Liver (tissue), 9 donors: ENCODE results near the gene CHRNB2. TPM values are rescaled to one million over a fixed set of nuclear protein-coding genes. Genes with fewer than 3 reads are reported as not detected.
A peak's percentile ranks its signal among the peaks of the same experiment; 100 is the strongest.

Experiments used
- DNase-seq: peaks from one replicate; pipeline ENCODE4 v3.0.0-alpha.2; 2017; ENCODE audit warnings: low spot score
- H3K27ac ChIP-seq, 2 donors: one replicate each; pipeline ENCODE4 v1.7.0; 2013; ENCODE audit warnings: inconsistent platforms in 2 of 2, low read length in 2 of 2, control low read depth in 1 of 2, low read depth in 1 of 2, mild to moderate bottlenecking in 1 of 2
- H3K27me3 ChIP-seq, 4 donors: one replicate each; pipeline versions ENCODE4 v1.6.1 to v1.7.0; 2013; ENCODE audit warnings: low read length in 3 of 4, inconsistent platforms in 1 of 4, mild to moderate bottlenecking in 1 of 4, moderate library complexity in 1 of 4; ENCODE audit not compliant: control insufficient read depth in 4 of 4, insufficient read depth in 4 of 4
- H3K36me3 ChIP-seq, 4 donors: one replicate each; pipeline versions ENCODE4 v1.6.1 to v1.7.0; 2013; ENCODE audit warnings: low read length in 3 of 4, mild to moderate bottlenecking in 3 of 4, low read depth in 1 of 4, moderate library complexity in 1 of 4; ENCODE audit not compliant: control insufficient read depth in 4 of 4, insufficient read depth in 3 of 4
- H3K4me1 ChIP-seq, 4 donors: one replicate each; pipeline versions ENCODE4 v1.6.1 to v1.7.0; 2013; ENCODE audit warnings: low read length in 3 of 4, mild to moderate bottlenecking in 3 of 4, moderate library complexity in 1 of 4; ENCODE audit not compliant: control insufficient read depth in 4 of 4, insufficient read depth in 4 of 4
- H3K4me3 ChIP-seq, 3 donors: one replicate each; pipeline versions ENCODE4 v1.6.1 to v1.7.0; 2013; ENCODE audit warnings: low read length in 3 of 3, control low read depth in 1 of 3, low read depth in 1 of 3, mild to moderate bottlenecking in 1 of 3
- H3K9ac ChIP-seq, 2 donors: one replicate each; pipeline ENCODE4 v1.7.0; 2013; ENCODE audit warnings: low read length in 2 of 2, mild to moderate bottlenecking in 2 of 2, moderate library complexity in 2 of 2, control low read depth in 1 of 2, low read depth in 1 of 2
- H3K9me3 ChIP-seq, 4 donors: one replicate each; pipeline versions ENCODE4 v1.6.1 to v1.7.0; 2013; ENCODE audit warnings: low read length in 3 of 4; ENCODE audit not compliant: control insufficient read depth in 4 of 4
- EGR1 ChIP-seq, 2 donors: IDR thresholded peaks; 2 replicates each; pipeline ENCODE4 v1.6.1; 2016 to 2018; ENCODE audit warnings: antibody characterized with exemption in 2 of 2, low read depth in 2 of 2
- FOXA1 ChIP-seq: IDR thresholded peaks from 2 replicates; pipeline ENCODE4 v1.6.1; 2016; ENCODE audit warnings: antibody characterized with exemption
- FOXA2 ChIP-seq: IDR thresholded peaks from 2 replicates; pipeline ENCODE4 v1.6.1; 2016; ENCODE audit warnings: antibody characterized with exemption
- GABPA ChIP-seq, 2 donors: IDR thresholded peaks in 1 of 2; conservative IDR thresholded peaks in 1 of 2; 2 replicates each; pipeline ENCODE4 v1.6.1; 2016; ENCODE audit warnings: antibody characterized with exemption in 2 of 2, mild to moderate bottlenecking in 1 of 2, moderate library complexity in 1 of 2
- HNF4A ChIP-seq, 2 donors: conservative IDR thresholded peaks; 2 replicates each; pipeline ENCODE4 v1.6.1; 2016; ENCODE audit warnings: antibody characterized with exemption in 2 of 2, mild to moderate bottlenecking in 2 of 2
- HNF4G ChIP-seq: IDR thresholded peaks from 2 replicates; pipeline ENCODE4 v1.6.1; 2016; ENCODE audit warnings: antibody characterized with exemption
- JUND ChIP-seq, 2 donors: IDR thresholded peaks; 2 replicates each; pipeline ENCODE4 v1.6.1; 2016; ENCODE audit warnings: antibody characterized with exemption in 2 of 2
- NR2F2 ChIP-seq: IDR thresholded peaks from 2 replicates; pipeline ENCODE4 v1.6.1; 2016; ENCODE audit warnings: antibody characterized with exemption
- RAD21 ChIP-seq, 2 donors: IDR thresholded peaks; 2 replicates each; pipeline ENCODE4 v1.6.1; 2016; ENCODE audit warnings: antibody characterized with exemption in 2 of 2, mild to moderate bottlenecking in 2 of 2
- RXRA ChIP-seq, 2 donors: IDR thresholded peaks; 2 replicates each; pipeline ENCODE4 v1.6.1; 2017 to 2018; ENCODE audit warnings: antibody characterized with exemption in 2 of 2, mild to moderate bottlenecking in 1 of 2
- SP1 ChIP-seq: IDR thresholded peaks from 2 replicates; pipeline ENCODE4 v1.6.1; 2018; ENCODE audit warnings: antibody characterized with exemption, mild to moderate bottlenecking
- TAF1 ChIP-seq: conservative IDR thresholded peaks from 2 replicates; pipeline ENCODE4 v1.6.1; 2016; ENCODE audit warnings: antibody characterized with exemption, mild to moderate bottlenecking
- YY1 ChIP-seq: IDR thresholded peaks from 2 replicates; pipeline ENCODE4 v1.6.1; 2016; ENCODE audit warnings: antibody characterized with exemption, mild to moderate bottlenecking
- WGBS: extraction: QIAGEN DNeasy Blood & Tissue Kit; methylation state at CpG from one replicate; pipeline ENCODE4 v1.1.7; 2013; 5-methylcytosine and 5-hydroxymethylcytosine counted together
- polyA plus RNA-seq, 2 donors: library from polyadenylated mRNA; stranded (reverse) in 1 of 2; unstranded in 1 of 2; fragments of 200-250 nt in 1 of 2; fragments of >200 nt in 1 of 2; fragmentation: Nextera tagmentation in 1 of 2; extraction: Ambion mirVana in 1 of 2; gene quantifications; one replicate each; pipeline versions ENCODE4 v1.2.1 to v1.2.3, GENCODE V29; 2013 to 2015
- total RNA-seq, 2 donors: library from RNA; depleted of rRNA; stranded (reverse); fragments of >200 nt; gene quantifications; one replicate each; pipeline ENCODE4 v1.2.3, GENCODE V29; 2014
- TF ChIP-seq, protein P1 (sequence below): IDR thresholded peaks from 2 replicates; pipeline ENCODE4 v1.6.1; 2016; ENCODE audit warnings: antibody characterized with exemption
- TF ChIP-seq, protein P2 (sequence below): fragments of 150-350 bp; IDR thresholded peaks from 2 replicates; pipeline ENCODE4 v1.5.1; 2017; ENCODE audit warnings: improper control_type of control experiment, low read depth, low read length; ENCODE audit not compliant: missing input control
- TF ChIP-seq, protein P3 (sequence below): IDR thresholded peaks from 2 replicates; pipeline ENCODE4 v1.6.1; 2016; ENCODE audit warnings: antibody characterized with exemption
- TF ChIP-seq, protein P4 (sequence below): IDR thresholded peaks from 2 replicates; pipeline ENCODE4 v1.6.1; 2016; ENCODE audit warnings: antibody characterized with exemption, mild to moderate bottlenecking
- donor health status: healthy.
- donor health status: healthy.
- donor health status: healthy.
- donor health status: healthy.
- donor health status: healthy.

Gene CHRNB2
- total and polyA plus RNA-seq, 4 donors = under 0.01 to 0.06 (median 0.01) TPM; not detected in 1

DNA sequence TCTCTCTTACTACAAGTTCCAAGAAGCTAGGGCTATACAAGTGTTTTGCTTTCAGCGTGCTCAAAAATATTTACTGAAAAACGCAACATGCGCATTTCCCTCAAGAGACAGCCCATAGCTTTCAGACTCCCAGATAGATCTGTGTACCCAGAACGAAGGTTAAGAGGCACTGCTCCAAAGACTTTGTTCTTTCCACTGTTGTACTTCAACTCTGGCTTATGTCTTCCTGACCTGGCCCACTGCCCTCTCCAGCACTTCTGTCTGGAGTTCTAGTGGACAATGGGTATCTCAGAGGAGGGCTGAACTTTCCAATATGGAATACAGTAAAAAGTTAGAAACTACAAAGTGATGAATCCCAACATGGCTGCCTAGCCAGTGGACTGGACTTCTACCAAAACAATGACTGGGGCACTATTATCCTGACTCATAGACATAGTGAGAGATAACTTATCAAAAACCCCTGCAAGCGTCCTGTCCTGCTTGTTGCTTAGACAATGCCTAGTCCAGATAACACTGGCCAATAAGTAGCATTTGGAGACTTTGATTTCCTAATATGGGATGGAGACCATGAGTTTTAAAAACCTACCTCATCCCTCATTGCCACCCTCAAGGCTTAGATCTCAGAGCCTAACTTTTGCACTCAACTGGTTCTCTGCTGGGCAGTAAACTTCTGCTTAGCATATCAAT is 49.2 kb downstream of the CHRNB2 start:
- H3K36me3 ChIP-seq = no peaks in the 10 kb centered on the region
- H3K27me3 ChIP-seq = no peaks in the 10 kb centered on the region
- WGBS = 56% methylated on average over 5 of the region's 5 CpGs
- no peak for DNase-seq
- peak; percentile 32 for TF ChIP-seq NR2F2
- peak; percentile 60 to 66 for TF ChIP-seq RXRA (IDR thresholded peaks at IDR 0.05)
- no peak for TF ChIP-seq YY1
- TF ChIP-seq GABPA (IDR thresholded peaks at IDR 0.05 in 1 of 2, conservative IDR thresholded peaks at IDR 0.05 in 1 of 2) = no peak
- peak in 1 of 2 donors; percentile 4 for TF ChIP-seq RAD21 (IDR thresholded peaks at IDR 0.05)
- peak; percentile 28 for TF ChIP-seq SP1
- peak; percentile 92 to 95 for TF ChIP-seq HNF4A (conservative IDR thresholded peaks at IDR 0.05)
- TF ChIP-seq JUND (IDR thresholded peaks at IDR 0.05) = no peak
- TF ChIP-seq FOXA1 = no peak
- no peak for TF ChIP-seq EGR1 (IDR thresholded peaks at IDR 0.05; ENCODE audit: low read depth in 2 of 2)
- TF ChIP-seq TAF1 = no peak
- TF ChIP-seq, protein P1, sequence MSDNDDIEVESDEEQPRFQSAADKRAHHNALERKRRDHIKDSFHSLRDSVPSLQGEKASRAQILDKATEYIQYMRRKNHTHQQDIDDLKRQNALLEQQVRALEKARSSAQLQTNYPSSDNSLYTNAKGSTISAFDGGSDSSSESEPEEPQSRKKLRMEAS = no peak
- peak; percentile 71 for TF ChIP-seq HNF4G
- TF ChIP-seq, protein P2, sequence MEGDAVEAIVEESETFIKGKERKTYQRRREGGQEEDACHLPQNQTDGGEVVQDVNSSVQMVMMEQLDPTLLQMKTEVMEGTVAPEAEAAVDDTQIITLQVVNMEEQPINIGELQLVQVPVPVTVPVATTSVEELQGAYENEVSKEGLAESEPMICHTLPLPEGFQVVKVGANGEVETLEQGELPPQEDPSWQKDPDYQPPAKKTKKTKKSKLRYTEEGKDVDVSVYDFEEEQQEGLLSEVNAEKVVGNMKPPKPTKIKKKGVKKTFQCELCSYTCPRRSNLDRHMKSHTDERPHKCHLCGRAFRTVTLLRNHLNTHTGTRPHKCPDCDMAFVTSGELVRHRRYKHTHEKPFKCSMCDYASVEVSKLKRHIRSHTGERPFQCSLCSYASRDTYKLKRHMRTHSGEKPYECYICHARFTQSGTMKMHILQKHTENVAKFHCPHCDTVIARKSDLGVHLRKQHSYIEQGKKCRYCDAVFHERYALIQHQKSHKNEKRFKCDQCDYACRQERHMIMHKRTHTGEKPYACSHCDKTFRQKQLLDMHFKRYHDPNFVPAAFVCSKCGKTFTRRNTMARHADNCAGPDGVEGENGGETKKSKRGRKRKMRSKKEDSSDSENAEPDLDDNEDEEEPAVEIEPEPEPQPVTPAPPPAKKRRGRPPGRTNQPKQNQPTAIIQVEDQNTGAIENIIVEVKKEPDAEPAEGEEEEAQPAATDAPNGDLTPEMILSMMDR = no peak
- TF ChIP-seq, protein P3, sequence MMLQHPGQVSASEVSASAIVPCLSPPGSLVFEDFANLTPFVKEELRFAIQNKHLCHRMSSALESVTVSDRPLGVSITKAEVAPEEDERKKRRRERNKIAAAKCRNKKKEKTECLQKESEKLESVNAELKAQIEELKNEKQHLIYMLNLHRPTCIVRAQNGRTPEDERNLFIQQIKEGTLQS = no peak
- TF ChIP-seq, protein P4, sequence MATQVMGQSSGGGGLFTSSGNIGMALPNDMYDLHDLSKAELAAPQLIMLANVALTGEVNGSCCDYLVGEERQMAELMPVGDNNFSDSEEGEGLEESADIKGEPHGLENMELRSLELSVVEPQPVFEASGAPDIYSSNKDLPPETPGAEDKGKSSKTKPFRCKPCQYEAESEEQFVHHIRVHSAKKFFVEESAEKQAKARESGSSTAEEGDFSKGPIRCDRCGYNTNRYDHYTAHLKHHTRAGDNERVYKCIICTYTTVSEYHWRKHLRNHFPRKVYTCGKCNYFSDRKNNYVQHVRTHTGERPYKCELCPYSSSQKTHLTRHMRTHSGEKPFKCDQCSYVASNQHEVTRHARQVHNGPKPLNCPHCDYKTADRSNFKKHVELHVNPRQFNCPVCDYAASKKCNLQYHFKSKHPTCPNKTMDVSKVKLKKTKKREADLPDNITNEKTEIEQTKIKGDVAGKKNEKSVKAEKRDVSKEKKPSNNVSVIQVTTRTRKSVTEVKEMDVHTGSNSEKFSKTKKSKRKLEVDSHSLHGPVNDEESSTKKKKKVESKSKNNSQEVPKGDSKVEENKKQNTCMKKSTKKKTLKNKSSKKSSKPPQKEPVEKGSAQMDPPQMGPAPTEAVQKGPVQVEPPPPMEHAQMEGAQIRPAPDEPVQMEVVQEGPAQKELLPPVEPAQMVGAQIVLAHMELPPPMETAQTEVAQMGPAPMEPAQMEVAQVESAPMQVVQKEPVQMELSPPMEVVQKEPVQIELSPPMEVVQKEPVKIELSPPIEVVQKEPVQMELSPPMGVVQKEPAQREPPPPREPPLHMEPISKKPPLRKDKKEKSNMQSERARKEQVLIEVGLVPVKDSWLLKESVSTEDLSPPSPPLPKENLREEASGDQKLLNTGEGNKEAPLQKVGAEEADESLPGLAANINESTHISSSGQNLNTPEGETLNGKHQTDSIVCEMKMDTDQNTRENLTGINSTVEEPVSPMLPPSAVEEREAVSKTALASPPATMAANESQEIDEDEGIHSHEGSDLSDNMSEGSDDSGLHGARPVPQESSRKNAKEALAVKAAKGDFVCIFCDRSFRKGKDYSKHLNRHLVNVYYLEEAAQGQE = no peak
- TF ChIP-seq FOXA2 = no peak
- no peak overlapping the region for H3K9ac ChIP-seq
- peaks cover 0 to 6% (median 3%) of the 10 kb centered on the region in 4 donors for H3K4me1 ChIP-seq
- H3K9me3 ChIP-seq = no peaks in the 10 kb centered on the region
- no peak overlapping the region for H3K4me3 ChIP-seq
- H3K27ac ChIP-seq = no peak overlapping the region
